IMR-90 (cell line): Measurements from ENCODE around the gene SLC45A2. TPM values are rescaled to one million over a fixed set of nuclear protein-coding genes. Genes with fewer than 3 reads are reported as not detected.

ENCODE experiments used
- ATAC-seq: fragments of 200-7000 bp; cut with Tn5 transposase; 2 replicates; pipeline ENCODE4 v1.9.1; 2020; ENCODE audit warnings: low read depth, mild to moderate bottlenecking, moderate library complexity
- BruUV-seq: library from RNA; stranded (reverse); fragments of 400-500 nt; replicated peaks from 2 replicates; lab custom pipeline; 2021; lab: Mats Ljungman, UMichigan
- CTCF ChIA-PET: fragments of 300-600 bp; formaldehyde crosslinking; extraction: SDS; loops from one replicate; lab custom pipeline; 2021; ENCODE audit warnings: antibody characterized with exemption; lab: Yijun Ruan, JAX
- POLR2A ChIA-PET: fragments of 300-600 bp; sonication (Branson Sonifier 250); formaldehyde crosslinking; loops from one replicate; lab custom pipeline; 2022; ENCODE audit warnings: antibody characterized with exemption; ENCODE audit not compliant: unreplicated experiment; lab: Charles Lee
- DNase-seq: peaks from one replicate; pipeline ENCODE4 v3.0.0; 2013
- H2AFZ ChIP-seq: replicated peaks from 2 replicates; pipeline ENCODE3; 2013; ENCODE audit warnings: low read length, mild to moderate bottlenecking; ENCODE audit not compliant: poor library complexity
- H2AK5ac ChIP-seq: 2 replicates; pipeline ENCODE4 v1.6.1; 2013; ENCODE audit warnings: low read depth, low read length, inconsistent platforms
- H2AK9ac ChIP-seq: replicated peaks from 2 replicates; pipeline ENCODE3; 2013; ENCODE audit warnings: mild to moderate bottlenecking, low read depth, low read length, moderate library complexity; ENCODE audit not compliant: poor library complexity
- H2BK120ac ChIP-seq: 2 replicates; pipeline ENCODE4 v1.6.1; 2013; ENCODE audit warnings: low read depth, low read length, inconsistent platforms
- H2BK15ac ChIP-seq: 3 replicates; pipeline ENCODE4 v1.6.1; 2013; ENCODE audit warnings: low read depth, low read length, inconsistent platforms
- H2BK20ac ChIP-seq: 2 replicates; pipeline ENCODE4 v1.6.1; 2013; ENCODE audit warnings: low read depth, mild to moderate bottlenecking, inconsistent platforms, low read length, moderate library complexity
- H2BK5ac ChIP-seq: 2 replicates; pipeline ENCODE4 v1.6.1; 2013; ENCODE audit warnings: mild to moderate bottlenecking, low read depth, low read length, inconsistent platforms; ENCODE audit not compliant: poor library complexity, severe bottlenecking
- H3K14ac ChIP-seq: replicated peaks from 2 replicates; pipeline ENCODE4 v1.6.1; 2013; ENCODE audit warnings: low read depth, low read length, inconsistent platforms
- H3K18ac ChIP-seq: 2 replicates; pipeline ENCODE4 v1.6.1; 2013; ENCODE audit warnings: low read depth, low read length, control low read depth
- H3K23ac ChIP-seq: 2 replicates; pipeline ENCODE4 v1.6.1; 2013; ENCODE audit warnings: low read depth, low read length, inconsistent platforms
- H3K27ac ChIP-seq: 2 replicates; pipeline ENCODE4 v1.5.1; 2013; ENCODE audit warnings: mild to moderate bottlenecking, control low read depth, low read length; ENCODE audit not compliant: insufficient read depth
- H3K27me3 ChIP-seq: 2 replicates; pipeline ENCODE4 v1.6.1; 2013; ENCODE audit warnings: low read length; ENCODE audit not compliant: control insufficient read depth, insufficient read depth
- H3K36me3 ChIP-seq: 2 replicates; pipeline ENCODE4 v1.6.1; 2013; ENCODE audit warnings: low read length, mixed read lengths; ENCODE audit not compliant: control insufficient read depth, insufficient read depth
- H3K4ac ChIP-seq: 2 replicates; pipeline ENCODE4 v1.6.1; 2013; ENCODE audit warnings: low read depth, low read length, inconsistent platforms
- H3K4me1 ChIP-seq: 2 replicates; pipeline ENCODE4 v1.6.1; 2013; ENCODE audit warnings: low read length, mixed read lengths; ENCODE audit not compliant: control insufficient read depth, insufficient read depth
- H3K4me2 ChIP-seq: 2 replicates; pipeline ENCODE4 v1.6.1; 2013; ENCODE audit warnings: low read depth, mild to moderate bottlenecking, control low read depth, low read length, moderate library complexity
- H3K4me3 ChIP-seq: 2 replicates; pipeline ENCODE4 v1.5.1; 2013; ENCODE audit warnings: low read depth, mild to moderate bottlenecking, control low read depth, low read length, moderate library complexity; ENCODE audit not compliant: insufficient read depth
- H3K56ac ChIP-seq: 2 replicates; pipeline ENCODE4 v1.6.1; 2013; ENCODE audit warnings: low read length, inconsistent platforms; ENCODE audit not compliant: insufficient read depth; ENCODE audit errors: extremely low read depth
- H3K79me1 ChIP-seq, 2 experiments: 2 replicates each; pipeline ENCODE4 v1.6.1; 2013; ENCODE audit warnings: low read length in 2 of 2, inconsistent platforms in 1 of 2, low read depth in 1 of 2
- H3K9ac ChIP-seq: 2 replicates; pipeline ENCODE4 v1.6.1; 2013; ENCODE audit warnings: low read depth, low read length, control low read depth
- H3K9me1 ChIP-seq: 2 replicates; pipeline ENCODE4 v1.6.1; 2013; ENCODE audit warnings: low read length, inconsistent platforms; ENCODE audit not compliant: insufficient read depth
- H3K9me3 ChIP-seq: 2 replicates; pipeline ENCODE4 v1.6.1; 2013; ENCODE audit warnings: low read length; ENCODE audit not compliant: control insufficient read depth, insufficient read depth
- H4K20me1 ChIP-seq: 2 replicates; pipeline ENCODE4 v1.6.1; 2013; ENCODE audit warnings: low read length, inconsistent platforms; ENCODE audit not compliant: insufficient read depth
- H4K5ac ChIP-seq: 2 replicates; pipeline ENCODE4 v1.6.1; 2013; ENCODE audit warnings: mild to moderate bottlenecking, low read depth, low read length, control low read depth
- H4K8ac ChIP-seq, 2 experiments: 2 replicates each; pipeline ENCODE4 v1.6.1; 2013; ENCODE audit warnings: low read depth in 2 of 2, low read length in 2 of 2, control low read depth in 1 of 2, inconsistent platforms in 1 of 2
- H4K91ac ChIP-seq: 2 replicates; pipeline ENCODE4 v1.6.1; 2013; ENCODE audit warnings: low read depth, low read length, inconsistent platforms; ENCODE audit not compliant: insufficient read depth
- BHLHE40 ChIP-seq: fragments of 150-350 bp; IDR thresholded peaks from 2 replicates; pipeline ENCODE4 v1.6.1; 2016; ENCODE audit warnings: mild to moderate bottlenecking, low read depth, low read length
- CEBPB ChIP-seq: IDR thresholded peaks from 2 replicates; pipeline ENCODE4 v1.6.1; 2012; ENCODE audit warnings: low read depth, low read length, improper control_type of control experiment
- MAZ ChIP-seq: IDR thresholded peaks from 2 replicates; pipeline ENCODE4 v1.6.1; 2012; ENCODE audit warnings: low read depth, mild to moderate bottlenecking, low read length, improper control_type of control experiment, moderate library complexity, borderline replicate concordance
- POLR2A ChIP-seq: IDR thresholded peaks from 2 replicates; pipeline ENCODE4 v1.6.1; 2012; ENCODE audit warnings: mild to moderate bottlenecking, low read depth, low read length
- RFX5 ChIP-seq: IDR thresholded peaks from 2 replicates; pipeline ENCODE4 v1.8.0; 2012; ENCODE audit warnings: low read depth, mild to moderate bottlenecking, low read length, moderate library complexity
- SMC3 ChIP-seq: fragments of 150-350 bp; IDR thresholded peaks from 2 replicates; pipeline ENCODE4 v1.6.1; 2016; ENCODE audit warnings: low read depth, mild to moderate bottlenecking, antibody characterized with exemption, low read length, moderate library complexity
- WGBS, 2 experiments: methylation state at CpG; one replicate each; pipeline versions ENCODE4 v1.1.5 to v1.1.7; 2013; ENCODE audit warnings: missing lambda C conversion rate in 2 of 2; ENCODE audit not compliant: insufficient read length in 1 of 2; ENCODE audit errors: extremely low coverage in 2 of 2; 5-methylcytosine and 5-hydroxymethylcytosine counted together
- dilution Hi-C: fragments of 300-500 bp; cut with HindIII; formaldehyde crosslinking; loops from one replicate; pipeline ENCODE4 v1.14.3; 2018; ENCODE audit warnings: low sequenced_read_pairs; ENCODE audit not compliant: unreplicated experiment
- in situ Hi-C: fragments of 300-500 bp; cut with MboI; formaldehyde crosslinking; loops from 3 replicates; pipeline ENCODE4 v1.14.3; 2019; ENCODE audit warnings: low sequenced_read_pairs, inconsistent platforms, mixed read lengths
- intact Hi-C: fragments of 100-400 bp; cut with micrococcal nuclease; formaldehyde crosslinking; loops from 2 replicates; pipeline ENCODE4 v1.10.0; 2022
- polyA plus RNA-seq, 3 experiments: library from polyadenylated mRNA; depleted of rRNA; stranded (reverse); fragments of >200 nt; gene quantifications; 2 replicates each; pipeline ENCODE4 v1.2.3, GENCODE V29; 2012; ENCODE audit warnings: low replicate concordance in 1 of 3
- total RNA-seq: library from RNA; depleted of rRNA; stranded (reverse); fragments of >200 nt; gene quantifications from 2 replicates; pipeline ENCODE4 v1.2.3, GENCODE V29; 2012

The SLC45A2 gene
- total and polyA plus RNA-seq, 2 of the 4 experiments (the other 2 are of a cell fraction): 0.07 TPM; not detected in 1

- Histone ChIP-seq H3K9me3 (no peaks in the 10 kb centered on the region), H3K27me3 (peaks cover 14% of the 10 kb centered on the region), H2AFZ (no peak overlapping the region), H3K4me2 (no peak overlapping the region), H3K79me1 (no peaks in the 10 kb centered on the region), H3K4me1 (peaks cover 3% of the 10 kb centered on the region; the same call in 1 of the 2 replicates), H2BK20ac (no peak overlapping the region), H3K18ac (no peak overlapping the region), H3K27ac (no peak overlapping the region), H3K9ac (no peak overlapping the region), H4K5ac (no peak overlapping the region), H2AK9ac (no peak overlapping the region), H3K9me1 (no peaks in the 10 kb centered on the region), H2BK15ac (no peak overlapping the region), H3K4ac (no peak overlapping the region), H3K14ac (no peak overlapping the region), H2BK120ac (no peak overlapping the region), H2BK5ac (no peak overlapping the region), H3K4me3 (no peak overlapping the region), H3K23ac (no peak overlapping the region), H3K56ac (no peak overlapping the region), H2AK5ac (no peak overlapping the region), H4K8ac (no peak overlapping the region), H4K20me1 (no peaks in the 10 kb centered on the region), H4K91ac (no peak overlapping the region), H3K36me3 (no peaks in the 10 kb centered on the region)
- DNase-seq (no peak), ATAC-seq (no peak)
- TF ChIP-seq SMC3 (no peak), POLR2A (no peak), MAZ (no peak), CEBPB (no peak), RFX5 (no peak), BHLHE40 (no peak)
- BruUV-seq: no TSS peak
- POLR2A ChIA-PET: no interaction called here
- no CpG with 5 or more reads among the region's 2 CpGs for WGBS, 2 experiments
- dilution Hi-C loops (no loop called here), intact Hi-C loops (no loop called here), in situ Hi-C loops (no loop called here)
- CTCF ChIA-PET: no interaction called here
These were observed 11.2 kb downstream of the SLC45A2 start for GRCh38 chr5:33973271-33973670.
